Spleen (tissue), 11 donors: ENCODE measurements around the gene IQCC. TPM values are rescaled to one million over a fixed set of nuclear protein-coding genes. Genes with fewer than 3 reads are reported as not detected.

Experiments
- DNase-seq: peaks from one replicate; pipeline ENCODE4 v3.0.0-alpha.2; 2020
- H3K27ac ChIP-seq, 8 donors: fragments of 200-600 bp; sonication (generic) in 7 of 8; 1 replicate in 4 of 8; 2 replicates in 4 of 8; pipeline versions ENCODE4 v1.5.0 to v1.8.0; 2016 to 2021; ENCODE audit warnings: inconsistent platforms in 4 of 8, mild to moderate bottlenecking in 4 of 8, moderate library complexity in 1 of 8
- H3K27me3 ChIP-seq, 7 donors: fragments of 200-600 bp; sonication (generic) in 6 of 7; replicated peaks in 1 of 7; 1 replicate in 4 of 7; 2 replicates in 3 of 7; pipeline versions ENCODE4 v1.5.0 to v1.8.0; 2016 to 2021; ENCODE audit warnings: inconsistent platforms in 3 of 7, mild to moderate bottlenecking in 1 of 7
- H3K36me3 ChIP-seq, 6 donors: fragments of 200-600 bp; sonication (generic) in 5 of 6; 1 replicate in 4 of 6; 2 replicates in 2 of 6; pipeline versions ENCODE4 v1.5.0 to v1.8.0; 2016 to 2021; ENCODE audit warnings: inconsistent platforms in 2 of 6
- H3K4me1 ChIP-seq, 6 donors: fragments of 200-600 bp; sonication (generic) in 5 of 6; 1 replicate in 3 of 6; 2 replicates in 3 of 6; pipeline versions ENCODE4 v1.5.0 to v1.8.0; 2016 to 2021; ENCODE audit warnings: inconsistent platforms in 3 of 6
- H3K4me3 ChIP-seq, 8 donors: fragments of 200-600 bp; sonication (generic) in 7 of 8; 1 replicate in 4 of 8; 2 replicates in 4 of 8; pipeline versions ENCODE4 v1.5.0 to v1.8.0; 2016 to 2021; ENCODE audit warnings: inconsistent platforms in 4 of 8, mild to moderate bottlenecking in 4 of 8, moderate library complexity in 2 of 8
- H3K9me3 ChIP-seq, 8 donors: fragments of 200-600 bp; sonication (generic) in 7 of 8; 1 replicate in 4 of 8; 2 replicates in 4 of 8; pipeline versions ENCODE4 v1.5.0 to v1.8.0; 2016 to 2021; ENCODE audit warnings: inconsistent platforms in 4 of 8
- CTCF ChIP-seq, 11 experiments: fragments of 200-600 bp in 7 of 11; fragments of 450-650 bp in 4 of 11; sonication (generic) in 4 of 11; IDR thresholded peaks in 8 of 11; conservative IDR thresholded peaks in 3 of 11; 1 replicate in 7 of 11; 2 replicates in 4 of 11; pipeline versions ENCODE4 v1.4.0 to v1.8.0; 2016 to 2021; ENCODE audit warnings: antibody characterized with exemption in 11 of 11, inconsistent platforms in 4 of 11, mild to moderate bottlenecking in 1 of 11
- POLR2A ChIP-seq, 3 donors: fragments of 450-650 bp; IDR thresholded peaks; one replicate each; pipeline ENCODE4 v1.5.1; 2017; ENCODE audit warnings: antibody characterized with exemption in 3 of 3, mild to moderate bottlenecking in 1 of 3
- POLR2AphosphoS5 ChIP-seq, 3 donors: sonication (generic); formaldehyde crosslinking; IDR thresholded peaks; one replicate each; pipeline ENCODE4 v1.5.1; 2017; ENCODE audit warnings: antibody characterized with exemption in 3 of 3
- WGBS, 5 donors: extraction: QIAGEN DNeasy Blood & Tissue Kit in 3 of 5; methylation state at CpG; one replicate each; pipeline versions ENCODE4 v1.1.5 to v1.1.7; 2013 to 2018; 5-methylcytosine and 5-hydroxymethylcytosine counted together
- intact Hi-C: fragments of 100-400 bp; cut with DNase I; formaldehyde crosslinking; loops from one replicate; pipeline ENCODE4 v1.15.0; 2023; ENCODE audit warnings: low total_unique reads
- polyA plus RNA-seq, 3 donors: library from polyadenylated mRNA; stranded (reverse); fragments of 200-250 nt; gene quantifications; one replicate each; pipeline ENCODE4 v1.2.1, GENCODE V29; 2013
- total RNA-seq, 7 donors: library from RNA; depleted of rRNA in 3 of 7; stranded (reverse); fragments of >200 nt in 3 of 7; fragmentation: NEBNext Ultra II Directional in 4 of 7; extraction: Animal tissue kit (Norgen Biotek cat#: 25700) in 4 of 7; gene quantifications; one replicate each; pipeline versions ENCODE4 v1.1.0 to v1.2.1, GENCODE V29; 2016 to 2021
- donor health status: healthy with polysubstance abuse.
- donor health status: DM: no; HTN: no; CAD: no; lungs with moderate emphysema.
- donor health status: DM: no; HTN: no; CAD: no.
- donor health status: Bipolar disorder and iron deficiency.
- donor health status: healthy.
- donor health status: DM: no; HTN: no; CAD: no.
- donor health status: DM: yes; HTN: yes; CAD: no.

Gene IQCC
- total and polyA plus RNA-seq, 10 donors = 1.2 to 2.4 (median 1.7) TPM

GRCh38 chr1:32220746-32221580, 15.5 kb downstream of the IQCC start:
- peak overlapping the region; percentile 64 to 91 (median 84) for H3K4me3 ChIP-seq
- TF ChIP-seq POLR2AphosphoS5 (IDR thresholded peaks at IDR 0.05) = no peak
- TF ChIP-seq CTCF (IDR thresholded peaks at IDR 0.05 in 8 of 11, conservative IDR thresholded peaks at IDR 0.05 in 3 of 11) = no peak
- no peak for TF ChIP-seq POLR2A (IDR thresholded peaks at IDR 0.05)
- H3K9me3 ChIP-seq = no peaks in the 10 kb centered on the region
- H3K27ac ChIP-seq = peak overlapping the region in 5 of 8 donors; percentile 86 to 97 (median 92)
- H3K27me3 ChIP-seq = no peaks in the 10 kb centered on the region
- intact Hi-C loops = no loop called here
- H3K36me3 ChIP-seq = peaks cover 0 to 67% (median 33%) of the 10 kb centered on the region in 6 donors
- H3K4me1 ChIP-seq = peaks cover 23 to 64% (median 47%) of the 10 kb centered on the region in 6 donors
- no peak for DNase-seq
- 76 to 91% (median 89%) methylated on average over 4 of the region's 4 CpGs for WGBS, 5 donors

- TF ChIP-seq POLR2A (IDR thresholded peaks at IDR 0.05) (no peak), POLR2AphosphoS5 (IDR thresholded peaks at IDR 0.05) (no peak), CTCF (IDR thresholded peaks at IDR 0.05 in 8 of 11, conservative IDR thresholded peaks at IDR 0.05 in 3 of 11) (no peak)
- H3K27ac ChIP-seq = peak overlapping the region; percentile 63 to 97 (median 88)
- peak overlapping the region; percentile 64 to 91 (median 84) for H3K4me3 ChIP-seq
- WGBS, 5 donors = 7 to 45% (median 18%) methylated on average over 5 to 13 of the region's 13 CpGs
- no peaks in the 10 kb centered on the region for H3K27me3 ChIP-seq
- no peak for DNase-seq
- peaks cover 0 to 67% (median 34%) of the 10 kb centered on the region in 6 donors for H3K36me3 ChIP-seq
- H3K4me1 ChIP-seq = peaks cover 21 to 64% (median 43%) of the 10 kb centered on the region in 6 donors
- intact Hi-C loops = no loop called here
- H3K9me3 ChIP-seq = no peaks in the 10 kb centered on the region
Measured at GRCh38 chr1:32221581-32221979, 16.1 kb downstream of the IQCC start.

DNA sequence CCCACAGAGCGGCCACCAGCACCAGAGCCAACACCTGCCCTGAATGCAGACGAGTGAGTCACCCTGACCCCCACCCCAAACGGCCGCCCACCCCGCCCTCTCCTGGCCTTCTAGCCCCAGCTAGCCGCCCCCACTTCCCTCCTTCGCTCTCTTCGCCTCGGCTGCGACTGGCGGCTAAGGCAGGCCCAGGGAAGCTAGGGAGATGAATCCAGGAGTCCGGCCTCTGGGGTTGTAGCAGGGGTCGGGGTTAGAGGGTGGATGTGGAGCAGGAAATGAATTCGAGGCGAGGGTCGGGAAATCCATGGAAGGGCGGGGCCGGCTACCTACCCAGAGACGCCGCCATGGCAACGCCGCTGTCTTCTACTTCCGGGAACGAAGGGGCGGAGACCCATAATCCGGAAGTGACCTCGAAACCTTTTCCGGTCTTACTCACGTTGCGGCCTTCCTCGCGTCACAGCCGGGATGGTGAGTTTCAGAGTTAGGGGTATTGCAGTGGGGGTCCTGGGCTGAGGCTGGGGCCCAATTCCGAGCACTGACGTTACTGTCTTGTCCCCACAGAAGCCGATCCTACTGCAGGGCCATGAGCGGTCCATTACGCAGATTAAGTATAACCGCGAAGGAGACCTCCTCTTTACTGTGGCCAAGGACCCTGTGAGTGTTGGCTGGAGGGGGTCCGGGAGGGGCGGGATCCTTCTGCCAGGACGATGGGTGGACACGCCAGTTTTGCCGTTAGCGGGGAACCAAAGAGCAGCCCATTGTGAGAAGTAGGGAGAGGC, 16.7 kb downstream of the IQCC start, which contains the start of the genes EIF3I and TMEM234:
Gene EIF3I (plus strand): TSS at position 428 of the 776 bp plus-strand sequence. CDS start 35 bp downstream, at position 463.
Gene TMEM234 (minus strand): TSS at position 374 of the 776 bp plus-strand sequence. CDS start 31 bp downstream, at position 343.
- H3K4me1 ChIP-seq = peaks cover 21 to 60% (median 39%) of the 10 kb centered on the region in 6 donors
- TF ChIP-seq POLR2AphosphoS5 (IDR thresholded peaks at IDR 0.05) (peak; percentile 86 to 97 (median 91)), CTCF (IDR thresholded peaks at IDR 0.05 in 8 of 11, conservative IDR thresholded peaks at IDR 0.05 in 3 of 11) (no peak), POLR2A (IDR thresholded peaks at IDR 0.05) (peak in 2 of 3 donors; percentile 37 to 54)
- peak; percentile 97 for DNase-seq
- H3K27ac ChIP-seq = peak within 1 kb of the TSS; percentile 63 to 97 (median 88)
- H3K9me3 ChIP-seq = no peaks in the 10 kb centered on the region
- intact Hi-C loops = no loop called here
- peaks cover 0 to 67% (median 36%) of the 10 kb centered on the region in 6 donors for H3K36me3 ChIP-seq
- 0 to 1% (median 0%) methylated on average over 31 to 46 of the region's 46 CpGs for WGBS, 5 donors
- peak within 1 kb of the TSS; percentile 64 to 91 (median 84) for H3K4me3 ChIP-seq
- no peaks in the 10 kb centered on the region for H3K27me3 ChIP-seq
